NAMALWA (cell line): ENCODE data around the gene PCDH9.
"Not testable (repeated sequence)": the region's sequence is repeated elsewhere in the genome, so short reads cannot be mapped to it uniquely, and the experiment has no call there.

Source experiments
- DNase-seq: peaks from one replicate; pipeline ENCODE4 v3.0.0-alpha.2; 2015; ENCODE audit warnings: low spot score

PCDH9 gene

DNA sequence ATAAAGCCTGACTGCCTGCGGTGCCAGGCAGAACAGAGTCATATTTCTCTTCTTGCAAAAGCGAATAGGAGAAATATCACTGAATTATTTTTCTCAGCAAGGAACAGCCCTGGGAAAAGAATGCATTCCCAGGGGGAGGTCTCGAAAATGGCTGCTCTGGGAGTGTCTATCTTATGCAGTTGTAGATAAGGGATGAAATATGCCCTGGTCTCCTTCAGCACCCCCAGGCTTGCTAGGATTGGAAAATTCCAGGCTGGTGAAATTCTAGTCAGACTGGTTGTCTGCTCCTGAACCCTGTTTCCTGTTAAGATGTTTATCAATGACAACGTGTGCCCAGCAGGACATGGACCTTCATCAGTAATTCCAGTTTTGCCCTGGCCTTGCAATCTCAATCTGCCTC is 469.5 kb downstream of the PCDH9 start:
- not testable (repeated sequence) for DNase-seq

DNA sequence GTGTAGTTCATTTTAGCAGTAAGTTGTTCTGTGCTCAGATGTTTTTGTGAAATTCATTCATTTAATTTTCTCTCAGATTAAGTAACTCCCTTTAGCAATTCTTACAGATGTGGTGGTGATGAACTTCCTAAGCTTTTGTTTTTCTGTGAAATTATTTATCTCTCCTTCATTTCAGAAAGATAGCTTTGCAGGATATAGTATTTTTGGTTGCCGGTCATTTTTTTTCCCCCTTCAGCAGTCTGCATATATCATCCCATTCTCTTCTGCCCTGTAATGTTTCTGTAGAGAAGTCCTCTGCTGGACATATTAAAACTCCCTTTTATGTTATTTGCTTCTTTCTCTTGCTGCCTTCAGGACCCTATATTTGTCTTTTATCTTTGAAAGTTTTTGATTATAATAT is 470.2 kb downstream of the PCDH9 start:
- no peak for DNase-seq

DNA sequence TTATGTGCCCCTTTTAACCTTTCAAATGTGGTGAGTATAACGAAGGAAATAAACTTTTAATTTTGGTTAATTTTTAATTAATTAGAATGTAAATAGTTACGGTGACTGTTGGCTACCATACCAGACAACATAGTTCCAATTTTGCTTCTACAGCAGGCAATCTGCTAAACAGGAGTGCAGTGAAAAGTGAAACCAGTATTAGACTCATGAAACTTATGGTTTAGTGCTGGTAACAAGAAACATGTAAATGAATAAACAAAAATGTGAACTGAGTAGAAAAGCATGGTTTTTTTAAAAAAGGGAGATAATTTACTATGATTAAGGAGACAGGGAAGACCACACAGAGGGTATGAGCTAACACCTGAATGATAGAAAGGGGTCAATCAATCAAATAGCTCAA is 478.4 kb downstream of the PCDH9 start:
- DNase-seq, result no peak

DNA sequence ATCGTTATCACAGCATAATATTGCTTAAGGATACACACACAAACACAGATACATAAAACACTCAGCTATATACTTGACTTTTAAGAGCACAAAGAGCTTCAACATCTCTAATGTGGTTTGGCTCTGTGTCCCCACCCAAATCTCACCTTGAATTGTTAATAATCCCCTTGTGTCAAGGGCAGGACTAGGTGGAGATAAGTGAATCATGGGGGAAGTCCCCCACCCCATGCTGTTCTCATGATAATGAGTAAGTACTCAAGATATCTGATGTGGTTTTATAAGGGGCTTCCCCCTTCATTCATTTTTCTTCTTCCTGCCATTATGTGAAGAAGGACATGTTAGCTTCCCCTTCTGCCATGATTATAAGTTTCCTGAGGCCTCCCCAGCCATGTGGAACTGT is 481.4 kb downstream of the PCDH9 start:
- no peak for DNase-seq

DNA sequence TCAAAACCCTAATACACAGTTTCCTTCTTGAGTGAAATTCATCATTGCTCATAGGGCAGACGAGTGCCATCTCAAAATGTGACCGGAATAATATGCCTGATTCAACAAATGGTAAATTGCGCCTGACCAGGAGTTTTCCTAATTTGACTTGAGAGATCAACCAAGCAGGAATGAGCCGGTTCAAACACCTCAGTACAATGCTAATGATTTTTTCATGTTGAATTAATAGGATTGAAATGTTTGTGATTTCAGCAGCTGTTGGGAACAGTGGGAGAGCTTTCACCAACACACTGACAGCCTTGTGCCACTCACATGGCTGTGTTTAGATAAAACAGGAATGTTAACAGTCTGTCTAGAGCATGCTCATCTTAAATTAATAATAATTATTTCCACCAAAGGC is 484.8 kb downstream of the PCDH9 start:
- DNase-seq, result no peak

DNA sequence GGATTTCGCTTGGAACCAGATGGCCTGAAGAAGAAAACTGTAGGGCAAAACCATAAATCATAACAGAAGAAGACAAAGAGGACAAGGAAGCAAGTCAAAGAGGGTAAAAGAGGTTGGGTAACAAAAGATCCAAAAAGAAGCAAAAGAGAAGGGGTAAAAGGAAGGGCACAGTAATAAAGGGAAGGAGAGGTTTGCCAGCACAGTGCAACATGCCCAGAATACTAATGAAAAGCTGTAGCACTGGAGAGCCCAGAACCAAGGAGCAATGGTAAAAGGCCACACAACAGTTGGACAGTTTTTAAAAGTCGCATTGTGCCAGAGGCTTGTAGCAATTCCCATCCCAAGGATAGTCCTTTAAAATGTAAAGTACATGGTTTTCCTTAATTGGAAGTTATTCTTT is 506.6 kb downstream of the PCDH9 start:
- DNase-seq, result no peak

DNA sequence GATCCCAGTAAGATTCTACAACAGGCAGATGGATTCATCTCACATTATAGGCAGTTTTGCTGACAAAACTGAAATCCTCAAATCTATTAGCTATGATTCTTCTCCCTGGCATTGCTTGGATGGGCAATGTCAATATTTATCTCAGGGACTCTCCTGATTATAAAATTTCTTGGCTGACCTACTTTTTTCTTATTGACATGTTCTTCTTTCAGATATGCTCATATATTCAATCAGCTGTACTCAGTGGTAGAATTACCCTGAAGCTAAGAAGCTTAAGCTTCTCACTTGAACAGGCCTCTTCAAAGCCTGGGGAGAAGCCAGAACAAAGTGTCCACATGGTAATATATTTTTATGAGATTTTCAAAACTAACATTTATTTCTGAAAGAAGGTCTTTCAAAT is 513.6 kb downstream of the PCDH9 start:
- DNase-seq, result no peak

DNA sequence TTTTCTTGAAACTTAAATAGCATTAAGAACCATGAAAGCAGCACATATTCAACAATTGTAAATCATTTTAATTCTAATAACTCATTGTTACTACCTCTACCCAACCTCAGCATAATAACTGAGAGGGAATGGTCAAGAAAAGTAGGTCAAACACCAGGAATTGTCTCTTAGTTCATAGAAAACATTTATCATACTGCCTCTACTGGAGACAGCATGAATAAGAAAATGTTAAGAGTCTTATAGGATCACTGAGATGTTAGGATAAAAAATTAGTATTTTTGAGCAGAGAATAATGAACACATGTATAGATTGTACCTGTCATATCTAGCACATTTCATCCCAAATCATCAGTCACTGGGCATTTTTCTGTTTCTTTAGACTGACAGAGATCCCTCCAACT is 515.3 kb downstream of the PCDH9 start:
- DNase-seq, result peak; percentile 22

DNA sequence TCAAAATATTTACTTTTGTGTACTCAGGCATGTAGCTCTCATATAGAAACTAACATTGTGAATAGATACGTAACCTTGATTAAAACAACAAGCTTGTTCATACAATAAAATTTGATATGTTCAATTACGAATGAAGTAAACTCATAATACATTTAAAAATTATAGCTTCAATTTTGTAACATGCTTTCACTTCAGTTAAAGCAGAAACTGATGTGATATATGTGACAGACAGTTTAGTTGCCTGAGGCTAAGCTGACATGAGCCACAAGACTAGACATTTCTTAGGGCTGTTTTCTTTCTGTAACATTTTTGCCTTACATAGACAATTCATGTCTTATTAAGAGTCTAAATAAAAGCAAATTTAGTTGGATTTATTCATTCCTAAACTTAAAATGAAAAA is 526.0 kb downstream of the PCDH9 start:
- DNase-seq, result no peak

DNA sequence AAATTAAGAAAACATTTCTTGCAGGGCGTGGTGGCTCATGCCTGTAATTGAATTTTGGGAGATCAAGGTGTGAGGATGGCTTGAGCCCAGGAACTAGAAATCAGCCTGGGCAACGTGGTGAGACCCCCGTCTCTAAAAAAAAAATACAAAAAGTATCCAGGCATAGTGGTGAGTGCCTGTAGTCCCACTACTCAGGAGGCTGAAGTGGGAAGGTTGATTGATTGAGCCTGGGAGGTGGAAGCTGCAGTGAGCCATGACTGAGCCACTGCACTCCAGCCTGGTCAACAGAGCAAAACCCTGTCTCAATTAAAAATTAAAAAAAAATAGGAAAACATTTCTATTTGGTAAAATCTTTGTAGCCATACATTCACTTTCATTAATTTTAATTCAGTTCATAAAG is 526.5 kb downstream of the PCDH9 start:
- no peak for DNase-seq

DNA sequence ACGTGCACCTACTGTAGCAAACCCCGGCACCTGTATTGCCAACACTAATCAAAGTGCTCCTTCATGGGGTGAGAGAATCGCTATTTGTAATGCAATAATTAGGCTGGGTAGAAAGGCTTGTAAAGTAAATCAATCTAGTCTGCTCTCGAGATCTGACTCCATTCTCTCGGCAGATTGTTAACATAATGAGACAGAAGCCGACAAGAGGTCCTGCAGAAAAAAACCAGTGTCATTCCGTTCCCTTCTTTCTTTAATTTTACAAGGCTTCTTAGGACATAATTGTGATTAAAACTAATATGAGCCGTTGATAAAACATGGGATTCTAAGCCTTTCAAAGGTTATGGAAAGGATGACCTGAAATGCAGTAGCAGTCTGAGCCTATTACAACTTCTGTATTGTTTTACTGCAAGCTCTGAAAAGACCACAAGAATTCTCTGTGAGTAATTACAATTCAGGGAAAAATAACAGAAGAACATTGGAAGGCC is 530.0 kb downstream of the PCDH9 start:
- no peak for DNase-seq

DNA sequence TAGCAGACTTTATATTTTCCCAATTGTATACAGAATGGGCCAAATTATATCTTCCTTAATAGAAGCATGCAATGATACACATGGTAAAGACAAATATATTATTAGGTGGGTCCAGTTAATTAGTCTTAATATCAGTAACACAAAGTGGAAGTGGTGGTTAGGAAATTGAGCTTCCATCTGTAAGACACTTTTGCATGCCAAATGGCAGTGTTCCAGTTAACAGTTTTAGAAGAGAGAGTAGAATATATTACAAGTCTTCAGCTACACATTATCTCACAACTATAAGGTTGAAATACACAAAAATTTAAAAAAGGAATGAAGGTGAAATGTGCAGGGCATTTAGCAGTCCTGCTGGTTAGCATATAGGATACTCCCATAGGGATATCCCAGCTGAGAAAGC is 536.5 kb downstream of the PCDH9 start:
- DNase-seq, result no peak

DNA sequence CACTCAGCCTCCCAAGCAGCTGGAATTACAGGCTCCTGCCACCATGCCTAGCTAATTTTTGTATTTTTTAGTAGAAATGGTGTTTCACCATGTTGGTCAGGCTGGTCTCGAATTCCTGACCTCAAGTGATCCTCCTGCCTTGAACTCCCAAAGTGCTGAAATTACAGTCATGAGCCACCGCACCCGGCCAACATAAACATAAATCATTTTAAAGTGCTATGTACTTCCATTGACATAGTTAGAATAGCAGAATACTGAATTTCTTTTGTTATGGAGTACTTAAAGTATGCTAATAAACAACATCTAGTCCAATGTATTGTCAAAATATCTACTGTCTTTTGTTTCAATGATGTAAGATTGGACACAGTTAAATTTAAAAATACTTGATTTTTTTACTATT is 539.0 kb downstream of the PCDH9 start:
- no peak for DNase-seq

DNA sequence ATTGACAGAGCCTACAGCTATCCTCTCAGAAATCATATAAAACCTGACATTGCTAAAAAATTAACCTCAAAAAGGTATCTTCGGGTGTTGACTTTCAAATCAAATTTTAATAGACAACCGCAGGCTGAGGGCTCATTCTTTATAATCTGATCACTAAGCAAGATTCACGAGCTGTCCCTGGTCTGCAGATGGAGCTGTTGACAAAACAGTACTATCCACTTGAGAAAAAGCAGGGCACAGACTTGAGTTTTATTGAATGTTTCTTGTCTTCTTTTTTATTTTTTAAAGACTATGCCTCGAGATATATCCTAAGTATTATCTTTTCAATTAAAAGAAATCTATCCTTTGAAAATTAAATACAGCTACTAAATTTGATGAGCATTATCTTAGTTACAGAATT is 540.5 kb downstream of the PCDH9 start:
- DNase-seq, result peak; percentile 72

DNA sequence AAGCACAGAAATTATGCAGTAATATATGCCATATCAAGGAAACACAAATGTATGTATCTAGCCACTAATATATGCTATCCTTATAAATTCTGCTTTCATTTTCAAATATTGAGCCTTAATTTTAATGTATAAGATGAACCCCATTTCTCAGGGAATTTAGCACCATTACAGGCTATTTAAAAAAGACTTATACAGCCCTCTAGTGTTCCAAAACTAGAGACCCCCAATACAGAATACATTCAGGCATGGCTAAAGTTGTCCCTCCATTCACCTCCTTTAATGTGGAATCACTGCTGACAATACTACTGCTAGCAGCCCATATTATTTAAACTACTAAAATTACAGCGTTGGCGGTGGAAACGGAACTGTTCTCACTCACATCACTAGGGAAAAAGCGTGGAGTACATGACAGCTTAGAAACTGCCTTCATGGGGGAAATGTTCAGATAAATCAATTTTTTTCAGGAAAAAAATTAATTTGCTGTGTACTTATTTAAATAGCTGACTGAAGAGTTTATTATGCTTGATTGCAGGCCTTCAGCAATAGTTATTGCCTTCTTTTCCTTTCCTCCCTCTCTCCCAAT is 541.0 kb downstream of the PCDH9 start:
- peak; percentile 55 for DNase-seq

DNA sequence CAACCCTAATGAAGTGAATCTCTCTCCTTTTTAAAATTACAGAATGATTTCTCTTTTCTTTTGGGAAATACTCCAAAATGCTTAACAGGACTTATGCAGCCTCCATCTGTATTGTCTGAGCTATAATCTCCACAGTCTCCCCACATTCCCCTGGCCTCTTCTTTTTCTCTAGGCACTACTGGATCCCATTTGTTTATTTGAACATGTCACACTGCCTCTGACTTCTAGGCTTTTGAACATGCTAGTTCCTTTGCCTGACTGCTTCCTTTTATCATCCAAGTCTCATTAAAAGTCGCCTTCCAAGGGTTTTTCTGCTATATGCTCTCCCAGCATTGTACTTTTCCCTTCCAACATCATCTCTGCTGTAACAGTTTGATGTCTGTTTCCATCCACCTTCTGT is 548.7 kb downstream of the PCDH9 start:
- DNase-seq, result no peak

DNA sequence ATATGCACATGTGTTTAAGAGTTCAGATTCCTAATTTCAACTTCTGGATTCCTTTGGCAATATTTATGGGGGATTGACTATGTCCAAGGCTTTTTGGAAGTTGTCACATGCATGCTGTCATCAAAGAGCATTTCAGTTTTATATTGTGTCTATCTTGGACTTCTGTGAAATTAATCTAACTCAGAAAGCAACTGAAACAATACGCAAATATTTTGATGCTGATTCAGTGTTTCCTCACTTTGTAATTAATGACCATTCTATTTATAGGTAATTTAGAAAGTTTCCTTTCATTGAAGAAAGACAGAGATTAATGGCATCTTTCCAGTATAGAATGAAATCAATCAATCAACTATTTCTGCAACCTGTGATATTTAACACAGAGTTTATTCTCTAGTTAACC is 550.1 kb downstream of the PCDH9 start:
- DNase-seq, result no peak

DNA sequence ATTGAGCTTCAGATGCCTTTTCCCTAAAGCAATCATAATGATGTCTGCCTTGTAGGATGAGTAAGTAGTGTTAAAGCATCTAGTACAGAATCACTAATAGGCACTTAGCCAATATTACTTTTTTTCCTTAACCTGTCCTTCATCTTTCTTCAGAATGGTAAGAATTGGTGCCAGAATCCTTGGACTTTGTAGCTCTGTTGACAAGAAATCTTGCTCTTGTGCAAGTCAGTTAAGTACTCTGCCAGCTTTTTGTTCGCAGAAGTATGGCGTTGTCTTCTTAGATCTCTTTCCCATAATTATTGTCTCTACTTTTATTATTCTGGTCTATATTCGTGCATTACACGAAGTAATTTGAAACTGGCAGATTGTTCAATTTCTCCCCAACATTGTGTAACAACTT is 554.5 kb downstream of the PCDH9 start:
- no peak for DNase-seq

DNA sequence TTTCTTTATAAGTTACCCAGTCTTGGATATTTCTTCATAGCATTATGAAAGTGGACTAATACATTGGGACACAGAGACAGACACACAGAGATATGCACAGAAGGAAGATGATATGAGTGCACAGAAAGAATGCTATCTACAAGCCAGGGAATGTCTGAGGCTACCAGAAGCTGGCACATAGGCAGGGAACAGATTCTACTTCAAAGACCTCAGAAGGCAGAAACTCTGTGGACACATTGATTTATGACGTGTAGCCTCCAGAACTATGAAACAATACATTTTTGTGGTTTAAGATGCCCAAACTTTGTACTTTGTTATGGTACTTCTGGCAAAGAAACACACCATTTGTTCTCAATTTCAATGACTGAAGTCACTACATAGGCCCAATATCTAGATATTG is 556.7 kb downstream of the PCDH9 start:
- no peak for DNase-seq

DNA sequence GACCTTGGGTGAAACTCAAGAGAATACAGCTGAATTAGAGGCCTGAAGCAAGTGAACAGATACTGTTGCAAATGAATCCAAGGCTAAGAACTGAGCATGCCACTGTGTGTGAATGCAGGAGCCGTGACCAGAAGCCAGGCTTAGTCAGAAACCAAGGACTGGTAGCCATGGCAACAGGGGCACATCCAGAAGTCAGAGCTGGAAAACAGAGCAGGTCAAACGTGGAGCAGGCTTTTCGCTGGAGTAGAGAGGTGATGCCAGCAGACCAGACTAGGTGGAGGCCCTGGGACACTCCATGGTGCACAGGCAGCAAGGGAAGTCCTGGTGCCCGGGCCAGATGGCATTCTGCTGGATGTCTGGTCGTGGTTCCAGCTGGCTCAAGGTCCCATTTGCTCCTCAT is 564.1 kb downstream of the PCDH9 start:
- DNase-seq, result no peak

DNA sequence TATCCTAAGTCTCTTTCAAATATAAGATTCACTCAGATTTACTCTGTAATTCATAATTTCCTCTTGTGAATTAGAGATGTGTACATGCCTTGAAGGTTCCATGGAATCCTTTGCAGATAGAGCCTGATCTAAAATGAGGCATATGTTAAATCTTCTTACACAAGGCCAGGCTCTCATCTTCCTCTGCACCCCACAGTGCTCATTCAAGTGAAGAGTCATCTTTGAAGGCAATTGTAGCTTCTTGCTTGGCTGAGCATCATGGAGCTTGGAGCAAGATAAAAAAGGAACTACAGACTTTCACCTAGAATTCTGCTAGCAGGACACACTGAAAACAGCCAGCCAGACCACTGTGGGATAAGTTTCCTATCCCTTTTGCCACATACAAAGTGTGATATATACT is 566.4 kb downstream of the PCDH9 start:
- no peak for DNase-seq

DNA sequence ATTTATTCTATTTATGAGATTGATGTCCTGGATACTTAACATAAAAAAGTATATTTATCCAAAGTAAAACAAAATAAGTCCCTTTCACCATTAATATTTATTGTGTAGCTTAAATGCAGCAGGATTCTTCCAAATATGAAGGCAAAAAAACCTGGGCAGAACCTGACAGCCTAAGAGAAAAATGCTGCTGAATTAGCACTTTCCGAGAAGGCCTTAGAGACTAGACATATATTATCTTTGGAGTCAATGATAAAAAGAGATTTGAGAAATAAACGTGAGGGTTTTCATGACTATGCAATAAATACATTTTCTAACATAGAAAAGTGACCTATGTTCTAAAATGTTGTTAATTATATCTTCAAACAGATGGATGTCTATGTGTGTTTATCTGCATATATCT is 566.9 kb downstream of the PCDH9 start:
- DNase-seq, result no peak

DNA sequence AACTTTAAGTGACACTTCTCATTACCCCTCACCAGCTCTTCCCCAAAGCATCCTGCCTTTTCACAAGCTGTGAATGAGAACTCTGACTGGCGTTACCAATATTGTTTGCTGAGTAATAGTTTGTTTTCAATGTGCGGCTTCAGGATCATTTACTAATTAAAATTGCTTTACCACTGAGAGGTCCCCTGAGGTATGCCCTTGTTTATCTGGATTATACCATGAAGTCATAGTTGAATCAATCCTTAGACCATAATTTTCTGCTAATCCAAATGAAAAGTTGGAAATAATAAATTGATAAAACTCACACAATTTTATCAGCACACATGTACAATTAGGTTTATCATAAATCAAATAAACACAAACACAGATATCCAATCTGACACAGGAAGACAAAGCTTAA is 568.8 kb downstream of the PCDH9 start:
- DNase-seq, result no peak

DNA sequence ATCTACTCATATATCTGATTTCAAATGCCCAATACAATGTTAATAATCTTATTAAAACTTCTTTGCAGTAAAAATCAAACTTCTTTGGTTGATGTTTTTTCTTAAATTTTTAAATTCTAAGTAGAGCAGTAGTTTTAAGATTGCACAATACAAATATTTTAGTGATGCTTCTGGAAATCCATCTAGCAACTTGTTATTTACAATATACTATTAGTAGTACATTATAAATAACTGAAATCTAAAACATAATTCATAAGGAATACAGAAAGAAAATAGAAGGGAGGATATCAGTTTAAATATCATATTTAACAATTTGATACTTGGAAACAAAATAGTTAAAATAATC is 569.7 kb downstream of the PCDH9 start:
- DNase-seq, result no peak
